ENCODE data around the gene DOK3.

The DOK3 gene

GRCh38 chr5:177527595-177527994 lies 18.0 kb upstream of the DOK3 start:
- no peak for DNase-seq (ENCODE audit: low read depth)
- TF ChIP-seq CTCF (conservative IDR thresholded peaks at IDR 0.05; ENCODE audit: low read length): no peak
- no peak overlapping the region for H3K4me3 ChIP-seq (ENCODE audit: low read length)

GRCh38 chr5:177526791-177527190 lies 17.2 kb upstream of the DOK3 start:
- DNase-seq (ENCODE audit: low read depth): no peak
- no peak overlapping the region for H3K4me3 ChIP-seq (ENCODE audit: low read length)
- no peak for TF ChIP-seq CTCF (conservative IDR thresholded peaks at IDR 0.05; ENCODE audit: low read length)

- TF ChIP-seq CTCF (conservative IDR thresholded peaks at IDR 0.05; ENCODE audit: low read length): no peak
- no peak for DNase-seq (ENCODE audit: low read depth)
Observed at GRCh38 chr5:177526191-177526590, 16.6 kb upstream of the DOK3 start.

GRCh38 chr5:177524941-177525655 lies 15.5 kb upstream of the DOK3 start:
- no peak for DNase-seq (ENCODE audit: low read depth)
- no peak overlapping the region for H3K4me3 ChIP-seq (ENCODE audit: low read length)
- no peak for TF ChIP-seq CTCF (conservative IDR thresholded peaks at IDR 0.05; ENCODE audit: low read length)

More at GRCh38 chr5:177526191-177526590, 16.6 kb upstream of the DOK3 start:
- no peak overlapping the region for H3K4me3 ChIP-seq (ENCODE audit: low read length)

- H3K4me3 ChIP-seq (ENCODE audit: low read length): no peak overlapping the region
- no peak for DNase-seq (ENCODE audit: low read depth)
- TF ChIP-seq CTCF (conservative IDR thresholded peaks at IDR 0.05; ENCODE audit: low read length): no peak
Observed at GRCh38 chr5:177524539-177524900, 14.9 kb upstream of the DOK3 start.

- TF ChIP-seq CTCF (conservative IDR thresholded peaks at IDR 0.05; ENCODE audit: low read length): no peak
- no peak overlapping the region for H3K4me3 ChIP-seq (ENCODE audit: low read length)
- DNase-seq (ENCODE audit: low read depth): no peak
Observed at GRCh38 chr5:177523711-177524538, 14.3 kb upstream of the DOK3 start.
